GM23338 (cell line): Measurements from ENCODE around the gene VCL. TPM values are rescaled to one million over a fixed set of nuclear protein-coding genes. Genes with fewer than 3 reads are reported as not detected.

Source experiments
- ATAC-seq: fragments of 200-7000 bp; cut with Tn5 transposase; 3 replicates; pipeline ENCODE4 v1.9.1; 2020
- DNase-seq: peaks from one replicate; pipeline ENCODE4 v3.0.0-alpha.2; 2015; ENCODE audit warnings: low spot score
- H2AFZ ChIP-seq: fragments of 200-600 bp; sonication (generic); 2 replicates; pipeline ENCODE4 v1.8.0; 2016; ENCODE audit warnings: antibody characterized with exemption, mild to moderate bottlenecking, moderate library complexity
- H3F3A ChIP-seq: fragments of 200-600 bp; sonication (generic); replicated peaks from 2 replicates; pipeline ENCODE4 v1.8.0; 2017; ENCODE audit warnings: antibody characterized with exemption, mixed run types, low read depth
- H3K27ac ChIP-seq: fragments of 200-600 bp; sonication (generic); 2 replicates; pipeline ENCODE4 v1.6.1; 2016; ENCODE audit warnings: low read depth
- H3K27me3 ChIP-seq: fragments of 200-600 bp; sonication (generic); 2 replicates; pipeline ENCODE4 v1.8.0; 2016; ENCODE audit warnings: mild to moderate bottlenecking, mixed run types, moderate library complexity; ENCODE audit not compliant: insufficient read depth
- H3K36me3 ChIP-seq: fragments of 200-600 bp; sonication (generic); 2 replicates; pipeline ENCODE4 v1.8.0; 2016; ENCODE audit warnings: mild to moderate bottlenecking; ENCODE audit not compliant: insufficient read depth
- H3K4me1 ChIP-seq: fragments of 200-600 bp; sonication (generic); 2 replicates; pipeline ENCODE4 v1.8.0; 2016; ENCODE audit warnings: mild to moderate bottlenecking, moderate library complexity; ENCODE audit not compliant: insufficient read depth
- H3K4me2 ChIP-seq: fragments of 200-600 bp; sonication (generic); 2 replicates; pipeline ENCODE4 v1.7.1; 2017; ENCODE audit warnings: mixed run types
- H3K4me3 ChIP-seq: fragments of 200-600 bp; sonication (generic); 2 replicates; pipeline ENCODE4 v1.6.1; 2016; ENCODE audit warnings: mixed run types
- H3K79me2 ChIP-seq: fragments of 200-600 bp; sonication (generic); replicated peaks from 2 replicates; pipeline ENCODE4 v1.8.0; 2017; ENCODE audit warnings: mild to moderate bottlenecking; ENCODE audit not compliant: insufficient read depth
- H3K9me2 ChIP-seq: fragments of 200-600 bp; sonication (generic); 2 replicates; pipeline ENCODE4 v1.8.0; 2017; ENCODE audit not compliant: insufficient read depth
- H4K20me1 ChIP-seq: fragments of 200-600 bp; sonication (generic); replicated peaks from 2 replicates; pipeline ENCODE4 v1.8.0; 2017; ENCODE audit warnings: mild to moderate bottlenecking; ENCODE audit not compliant: insufficient read depth
- H3K27ac Mint-ChIP-seq: 2 replicates; pipeline ENCODE4 v1.8.0; 2020; ENCODE audit warnings: inconsistent platforms, mild to moderate bottlenecking, moderate library complexity, mixed read lengths
- H3K27me3 Mint-ChIP-seq: 3 replicates; pipeline ENCODE4 v1.8.0; 2022; ENCODE audit warnings: low read depth, mild to moderate bottlenecking, moderate library complexity, mixed read lengths, inconsistent platforms; ENCODE audit not compliant: insufficient read depth, poor library complexity
- H3K36me3 Mint-ChIP-seq: 3 replicates; pipeline ENCODE4 v1.8.0; 2021; ENCODE audit warnings: low read depth, mild to moderate bottlenecking, inconsistent platforms, moderate library complexity, mixed read lengths
- H3K4me1 Mint-ChIP-seq: 3 replicates; pipeline ENCODE4 v1.8.0; 2020; ENCODE audit warnings: mild to moderate bottlenecking, inconsistent platforms, mixed read lengths
- H3K4me3 Mint-ChIP-seq: 3 replicates; pipeline ENCODE4 v1.8.0; 2021; ENCODE audit warnings: moderate library complexity, mild to moderate bottlenecking, inconsistent platforms, mixed read lengths
- H3K9me3 Mint-ChIP-seq: 3 replicates; pipeline ENCODE4 v1.8.0; 2020; ENCODE audit warnings: moderate library complexity, mild to moderate bottlenecking, inconsistent platforms, mixed read lengths
- CREB1 ChIP-seq: fragments of 250-450 bp; sonication (Bioruptor Pico); IDR thresholded peaks from 2 replicates; pipeline ENCODE4 v1.5.0; 2020; ENCODE audit warnings: low read depth, mild to moderate bottlenecking, moderate library complexity
- STAT1 ChIP-seq: IDR thresholded peaks from one replicate; pipeline ENCODE4 v1.6.1; 2016; ENCODE audit warnings: antibody characterized with exemption; ENCODE audit not compliant: unreplicated experiment
- ZNF331 ChIP-seq: fragments of 250-450 bp; sonication (Bioruptor Pico); IDR thresholded peaks from 2 replicates; pipeline ENCODE4 v1.5.0; 2020; ENCODE audit warnings: low read depth, mild to moderate bottlenecking, moderate library complexity
- polyA plus RNA-seq: library from polyadenylated mRNA; unstranded; fragments of >200 nt; fragmentation: Nextera tagmentation; extraction: Ambion mirVana; gene quantifications from 2 replicates; pipeline ENCODE4 v1.2.1, GENCODE V29; 2016
- total RNA-seq: library from RNA; depleted of rRNA; stranded (reverse); fragments of >200 nt; shearing (Covaris generic); gene quantifications from 2 replicates; pipeline ENCODE4 v1.2.3, GENCODE V29; 2014
- TF ChIP-seq, protein P1 (sequence below): fragments of 250-450 bp; sonication (Bioruptor Pico); IDR thresholded peaks from 2 replicates; pipeline ENCODE4 v1.5.0; 2020; ENCODE audit warnings: mild to moderate bottlenecking, moderate library complexity
- TF ChIP-seq, protein P2 (sequence below): IDR thresholded peaks from 2 replicates; pipeline ENCODE4 v1.6.1; 2016; ENCODE audit warnings: antibody characterized with exemption

The VCL gene
- total and polyA plus RNA-seq, 2 experiments from 2014 or later: 60.7 to 254 TPM

DNA sequence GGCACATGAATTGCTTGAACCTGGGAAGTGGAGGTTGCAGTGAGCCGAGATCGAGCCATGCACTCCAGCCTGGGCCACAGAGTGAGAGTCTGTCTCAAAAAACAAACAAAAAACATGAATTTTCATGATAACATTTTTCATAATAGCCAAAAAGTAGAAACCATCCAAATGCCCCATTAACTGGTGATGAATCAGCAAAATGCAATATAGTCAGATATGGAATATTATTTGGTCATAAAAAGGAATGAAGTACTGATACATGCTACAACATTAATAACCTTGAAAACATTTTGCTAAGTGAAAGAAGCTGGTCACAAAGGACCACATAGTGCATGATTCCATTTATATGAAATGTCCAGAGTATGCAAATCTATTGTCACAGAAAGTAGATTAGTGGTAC is 24.5 kb upstream of the VCL start (continued):
- TF ChIP-seq, protein P1, sequence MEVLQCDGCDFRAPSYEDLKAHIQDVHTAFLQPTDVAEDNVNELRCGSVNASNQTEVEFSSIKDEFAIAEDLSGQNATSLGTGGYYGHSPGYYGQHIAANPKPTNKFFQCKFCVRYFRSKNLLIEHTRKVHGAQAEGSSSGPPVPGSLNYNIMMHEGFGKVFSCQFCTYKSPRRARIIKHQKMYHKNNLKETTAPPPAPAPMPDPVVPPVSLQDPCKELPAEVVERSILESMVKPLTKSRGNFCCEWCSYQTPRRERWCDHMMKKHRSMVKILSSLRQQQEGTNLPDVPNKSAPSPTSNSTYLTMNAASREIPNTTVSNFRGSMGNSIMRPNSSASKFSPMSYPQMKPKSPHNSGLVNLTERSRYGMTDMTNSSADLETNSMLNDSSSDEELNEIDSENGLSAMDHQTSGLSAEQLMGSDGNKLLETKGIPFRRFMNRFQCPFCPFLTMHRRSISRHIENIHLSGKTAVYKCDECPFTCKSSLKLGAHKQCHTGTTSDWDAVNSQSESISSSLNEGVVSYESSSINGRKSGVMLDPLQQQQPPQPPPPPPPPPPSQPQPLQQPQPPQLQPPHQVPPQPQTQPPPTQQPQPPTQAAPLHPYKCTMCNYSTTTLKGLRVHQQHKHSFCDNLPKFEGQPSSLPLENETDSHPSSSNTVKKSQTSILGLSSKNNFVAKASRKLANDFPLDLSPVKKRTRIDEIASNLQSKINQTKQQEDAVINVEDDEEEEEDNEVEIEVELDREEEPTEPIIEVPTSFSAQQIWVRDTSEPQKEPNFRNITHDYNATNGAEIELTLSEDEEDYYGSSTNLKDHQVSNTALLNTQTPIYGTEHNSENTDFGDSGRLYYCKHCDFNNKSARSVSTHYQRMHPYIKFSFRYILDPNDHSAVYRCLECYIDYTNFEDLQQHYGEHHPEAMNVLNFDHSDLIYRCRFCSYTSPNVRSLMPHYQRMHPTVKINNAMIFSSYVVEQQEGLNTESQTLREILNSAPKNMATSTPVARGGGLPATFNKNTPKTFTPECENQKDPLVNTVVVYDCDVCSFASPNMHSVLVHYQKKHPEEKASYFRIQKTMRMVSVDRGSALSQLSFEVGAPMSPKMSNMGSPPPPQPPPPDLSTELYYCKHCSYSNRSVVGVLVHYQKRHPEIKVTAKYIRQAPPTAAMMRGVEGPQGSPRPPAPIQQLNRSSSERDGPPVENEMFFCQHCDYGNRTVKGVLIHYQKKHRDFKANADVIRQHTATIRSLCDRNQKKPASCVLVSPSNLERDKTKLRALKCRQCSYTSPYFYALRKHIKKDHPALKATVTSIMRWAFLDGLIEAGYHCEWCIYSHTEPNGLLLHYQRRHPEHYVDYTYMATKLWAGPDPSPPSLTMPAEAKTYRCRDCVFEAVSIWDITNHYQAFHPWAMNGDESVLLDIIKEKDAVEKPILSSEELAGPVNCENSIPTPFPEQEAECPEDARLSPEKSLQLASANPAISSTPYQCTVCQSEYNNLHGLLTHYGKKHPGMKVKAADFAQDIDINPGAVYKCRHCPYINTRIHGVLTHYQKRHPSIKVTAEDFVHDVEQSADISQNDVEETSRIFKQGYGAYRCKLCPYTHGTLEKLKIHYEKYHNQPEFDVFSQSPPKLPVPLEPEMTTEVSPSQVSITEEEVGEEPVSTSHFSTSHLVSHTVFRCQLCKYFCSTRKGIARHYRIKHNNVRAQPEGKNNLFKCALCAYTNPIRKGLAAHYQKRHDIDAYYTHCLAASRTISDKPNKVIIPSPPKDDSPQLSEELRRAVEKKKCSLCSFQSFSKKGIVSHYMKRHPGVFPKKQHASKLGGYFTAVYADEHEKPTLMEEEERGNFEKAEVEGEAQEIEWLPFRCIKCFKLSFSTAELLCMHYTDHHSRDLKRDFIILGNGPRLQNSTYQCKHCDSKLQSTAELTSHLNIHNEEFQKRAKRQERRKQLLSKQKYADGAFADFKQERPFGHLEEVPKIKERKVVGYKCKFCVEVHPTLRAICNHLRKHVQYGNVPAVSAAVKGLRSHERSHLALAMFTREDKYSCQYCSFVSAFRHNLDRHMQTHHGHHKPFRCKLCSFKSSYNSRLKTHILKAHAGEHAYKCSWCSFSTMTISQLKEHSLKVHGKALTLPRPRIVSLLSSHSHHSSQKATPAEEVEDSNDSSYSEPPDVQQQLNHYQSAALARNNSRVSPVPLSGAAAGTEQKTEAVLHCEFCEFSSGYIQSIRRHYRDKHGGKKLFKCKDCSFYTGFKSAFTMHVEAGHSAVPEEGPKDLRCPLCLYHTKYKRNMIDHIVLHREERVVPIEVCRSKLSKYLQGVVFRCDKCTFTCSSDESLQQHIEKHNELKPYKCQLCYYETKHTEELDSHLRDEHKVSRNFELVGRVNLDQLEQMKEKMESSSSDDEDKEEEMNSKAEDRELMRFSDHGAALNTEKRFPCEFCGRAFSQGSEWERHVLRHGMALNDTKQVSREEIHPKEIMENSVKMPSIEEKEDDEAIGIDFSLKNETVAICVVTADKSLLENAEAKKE (CRISPR knock-in tag): no peak

DNA sequence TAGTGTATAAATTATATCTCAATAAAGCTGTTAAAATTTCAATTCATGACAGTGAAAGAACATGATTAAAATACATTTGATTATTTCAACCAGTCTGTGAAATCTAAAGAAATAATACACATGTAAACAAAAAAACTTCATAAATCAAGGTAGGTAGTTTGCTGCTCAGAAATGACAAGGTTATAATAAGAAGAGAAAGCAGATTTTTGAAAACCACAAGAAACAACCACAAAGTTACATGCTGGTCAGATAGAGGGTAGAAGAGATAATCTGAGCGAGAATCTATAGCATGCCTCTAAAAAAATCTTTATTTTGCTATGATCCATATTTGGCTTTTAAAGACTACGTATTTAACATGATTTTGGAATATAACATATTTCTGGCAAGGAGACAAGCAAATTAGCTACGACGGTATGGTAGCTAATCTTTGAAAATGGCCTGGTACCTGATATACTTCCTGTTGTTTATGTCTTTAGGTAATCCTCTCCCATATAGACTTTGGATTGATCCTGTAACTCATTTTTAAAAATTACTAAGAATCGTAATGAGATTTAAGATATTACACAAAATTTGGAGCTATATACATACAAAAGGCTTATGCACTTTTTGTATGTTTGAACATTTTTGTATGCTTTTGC is 23.5 kb upstream of the VCL start:
- Mint-ChIP-seq H3K36me3 (peaks cover 2% of the 10 kb centered on the region; the same call in 1 of the 3 replicates), H3K27me3 (peaks cover 2% of the 10 kb centered on the region), H3K9me3 (peaks cover 6% of the 10 kb centered on the region; the same call in 2 of the 3 replicates), H3K4me1 (peaks cover 19% of the 10 kb centered on the region), H3K27ac (no peak overlapping the region), H3K4me3 (no peak overlapping the region)
- TF ChIP-seq CREB1 (CRISPR knock-in tag) (no peak), STAT1 (no peak)
- Histone ChIP-seq H3K27me3 (no peaks in the 10 kb centered on the region), H3F3A (no peaks in the 10 kb centered on the region), H3K9me2 (no peaks in the 10 kb centered on the region), H2AFZ (no peak overlapping the region), H3K36me3 (no peaks in the 10 kb centered on the region), H3K79me2 (no peaks in the 10 kb centered on the region), H4K20me1 (no peaks in the 10 kb centered on the region), H3K27ac (no peak overlapping the region), H3K4me1 (peaks cover 6% of the 10 kb centered on the region; the same call in 1 of the 2 replicates), H3K4me2 (no peak overlapping the region), H3K4me3 (no peak overlapping the region)
- DNase-seq: no peak
- no peak for ATAC-seq

DNA sequence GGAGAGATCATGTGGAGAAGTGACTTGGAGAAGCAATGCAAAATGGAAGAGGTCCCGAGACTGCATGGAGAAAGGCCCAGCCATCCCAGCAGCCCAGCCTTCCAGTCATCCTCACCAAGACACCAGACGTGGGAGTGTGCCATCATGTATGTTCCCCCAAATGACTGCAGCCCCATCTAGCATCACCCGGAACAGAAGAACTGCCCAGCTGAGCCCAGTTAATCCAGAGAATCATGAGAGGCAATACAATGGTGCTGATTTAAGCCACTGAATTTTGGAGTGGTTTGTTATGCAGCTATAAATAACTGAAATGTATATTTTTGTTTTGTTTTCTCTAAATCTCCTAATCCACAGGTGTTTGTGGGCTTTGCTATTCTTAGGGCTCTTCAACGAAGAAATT is 22.5 kb upstream of the VCL start:
- peaks cover 2% of the 10 kb centered on the region; the same call in 1 of the 3 replicates for H3K36me3 Mint-ChIP-seq
- no peak overlapping the region for H3K27ac Mint-ChIP-seq
- Histone ChIP-seq H3K79me2 (no peaks in the 10 kb centered on the region), H3K36me3 (no peaks in the 10 kb centered on the region), H3K4me2 (no peak overlapping the region), H3K4me1 (peaks cover 9% of the 10 kb centered on the region; the same call in 1 of the 2 replicates), H3F3A (no peaks in the 10 kb centered on the region), H4K20me1 (no peaks in the 10 kb centered on the region), H3K27me3 (no peaks in the 10 kb centered on the region), H2AFZ (no peak overlapping the region), H3K9me2 (no peaks in the 10 kb centered on the region), H3K4me3 (no peak overlapping the region), H3K27ac (no peak overlapping the region)
- H3K4me3 Mint-ChIP-seq: no peak overlapping the region
- peaks cover 6% of the 10 kb centered on the region; the same call in 2 of the 3 replicates for H3K9me3 Mint-ChIP-seq
- ATAC-seq (no peak), DNase-seq (no peak)
- H3K4me1 Mint-ChIP-seq: peaks cover 18% of the 10 kb centered on the region
- H3K27me3 Mint-ChIP-seq: peaks cover under 1% of the 10 kb centered on the region
- TF ChIP-seq ZNF331 (CRISPR knock-in tag): peak; percentile 93
- TF ChIP-seq, protein P2, sequence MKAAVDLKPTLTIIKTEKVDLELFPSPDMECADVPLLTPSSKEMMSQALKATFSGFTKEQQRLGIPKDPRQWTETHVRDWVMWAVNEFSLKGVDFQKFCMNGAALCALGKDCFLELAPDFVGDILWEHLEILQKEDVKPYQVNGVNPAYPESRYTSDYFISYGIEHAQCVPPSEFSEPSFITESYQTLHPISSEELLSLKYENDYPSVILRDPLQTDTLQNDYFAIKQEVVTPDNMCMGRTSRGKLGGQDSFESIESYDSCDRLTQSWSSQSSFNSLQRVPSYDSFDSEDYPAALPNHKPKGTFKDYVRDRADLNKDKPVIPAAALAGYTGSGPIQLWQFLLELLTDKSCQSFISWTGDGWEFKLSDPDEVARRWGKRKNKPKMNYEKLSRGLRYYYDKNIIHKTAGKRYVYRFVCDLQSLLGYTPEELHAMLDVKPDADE: no peak
